ENCODE results near the gene DYNLT5. TPM values are rescaled to one million over a fixed set of nuclear protein-coding genes. Genes with fewer than 3 reads are reported as not detected.

The DYNLT5 gene
- not detected in 2 replicates for total RNA-seq (2021)
- not detected for Bru-seq, nascent RNA
- not detected for BruChase-seq, experiment 1, labeled RNA remaining after a 2-hour chase
- BruChase-seq, experiment 2, labeled RNA remaining after a 6-hour chase, result not detected
- long read RNA-seq, result 0 reads

GRCh38 chr1:66752000-66752592 is at the start of gene DYNLT5:
Gene DYNLT5 (plus strand): TSS chr1:66752459. CDS start chr1:66754659, 2,200 bp downstream.
- Histone ChIP-seq H3K4me3 (no peak within 1 kb of the TSS), H3F3A (ENCODE audit: insufficient read depth, low read depth) (no peaks in the 10 kb centered on the region), H3K9me2 (ENCODE audit: insufficient read depth) (no peaks in the 10 kb centered on the region), H4K20me1 (ENCODE audit: insufficient read depth) (no peaks in the 10 kb centered on the region), H3K79me2 (ENCODE audit: low read depth) (no peaks in the 10 kb centered on the region), H3K4me1 (replicated peaks; ENCODE audit: insufficient read depth) (no peaks in the 10 kb centered on the region), H3K36me3 (ENCODE audit: low read depth) (no peaks in the 10 kb centered on the region), H3K9me3 (ENCODE audit: insufficient read depth, low read depth) (no peaks in the 10 kb centered on the region), H3K4me2 (no peak within 1 kb of the TSS), H3K27ac (no peak within 1 kb of the TSS), H2AFZ (no peak within 1 kb of the TSS; the same call in 1 of the 2 replicates), H3K27me3 (ENCODE audit: insufficient read depth, low read depth) (no peaks in the 10 kb centered on the region)
- no peak for DNase-seq
- ChIA-PET CTCF (no interaction called here), POLR2A (ENCODE audit: unreplicated experiment) (no interaction called here)
- no TSS peak for BruUV-seq (replicated peaks)
- TF ChIP-seq CTCF (conservative IDR thresholded peaks at IDR 0.05), result no peak
- no peak for TF ChIP-seq EZH2 (IDR thresholded peaks at IDR 0.05; ENCODE audit: low read depth)
- intact Hi-C loops (cut with micrococcal nuclease; ENCODE audit: unreplicated experiment), result no loop called here

- H3K4me3 ChIP-seq, result no peak overlapping the region
- no peaks in the 10 kb centered on the region for H3K9me2 ChIP-seq (ENCODE audit: insufficient read depth)
- ChIA-PET POLR2A (ENCODE audit: unreplicated experiment) (no interaction called here), CTCF (no interaction called here)
- H2AFZ ChIP-seq, result no peak overlapping the region
- H3K4me2 ChIP-seq, result no peak overlapping the region
- H3K9me3 ChIP-seq (ENCODE audit: insufficient read depth, low read depth), result no peaks in the 10 kb centered on the region
- TF ChIP-seq EZH2 (IDR thresholded peaks at IDR 0.05; ENCODE audit: low read depth) (no peak), CTCF (conservative IDR thresholded peaks at IDR 0.05) (no peak)
- no peak overlapping the region for H3K27ac ChIP-seq
- intact Hi-C loops (cut with micrococcal nuclease; ENCODE audit: unreplicated experiment), result no loop called here
- DNase-seq, result no peak
- no peaks in the 10 kb centered on the region for H3K27me3 ChIP-seq (ENCODE audit: insufficient read depth, low read depth)
- 0 out of 2 replicates have a peak, but pooled peaks cover 3% of the 10 kb centered on the region for H3K4me1 ChIP-seq (replicated peaks; ENCODE audit: insufficient read depth)
- H4K20me1 ChIP-seq (ENCODE audit: insufficient read depth), result no peaks in the 10 kb centered on the region
- no TSS peak for BruUV-seq (replicated peaks)
- no peaks in the 10 kb centered on the region for H3F3A ChIP-seq (ENCODE audit: insufficient read depth, low read depth)
- H3K36me3 ChIP-seq (ENCODE audit: low read depth), result no peaks in the 10 kb centered on the region
- H3K79me2 ChIP-seq (ENCODE audit: low read depth), result no peaks in the 10 kb centered on the region
Measured at GRCh38 chr1:66704177-66704875, 47.9 kb upstream of the DYNLT5 start.

GRCh38 chr1:66705110-66705509 is 47.1 kb upstream of the DYNLT5 start:
- Histone ChIP-seq H3K36me3 (ENCODE audit: low read depth) (no peaks in the 10 kb centered on the region), H3K4me2 (no peak overlapping the region), H3K27ac (no peak overlapping the region), H2AFZ (no peak overlapping the region), H3K4me3 (no peak overlapping the region), H3K9me2 (ENCODE audit: insufficient read depth) (no peaks in the 10 kb centered on the region), H3K79me2 (ENCODE audit: low read depth) (no peaks in the 10 kb centered on the region), H3K9me3 (ENCODE audit: insufficient read depth, low read depth) (no peaks in the 10 kb centered on the region), H3K27me3 (ENCODE audit: insufficient read depth, low read depth) (no peaks in the 10 kb centered on the region), H3K4me1 (replicated peaks; ENCODE audit: insufficient read depth) (no peaks in the 10 kb centered on the region), H3F3A (ENCODE audit: insufficient read depth, low read depth) (no peaks in the 10 kb centered on the region), H4K20me1 (ENCODE audit: insufficient read depth) (no peaks in the 10 kb centered on the region)
- POLR2A ChIA-PET (ENCODE audit: unreplicated experiment), result no interaction called here
- BruUV-seq (replicated peaks), result no TSS peak
- DNase-seq, result no peak
- TF ChIP-seq CTCF (conservative IDR thresholded peaks at IDR 0.05), result no peak
- no peak for TF ChIP-seq EZH2 (IDR thresholded peaks at IDR 0.05; ENCODE audit: low read depth)
- CTCF ChIA-PET, result no interaction called here
- intact Hi-C loops (cut with micrococcal nuclease; ENCODE audit: unreplicated experiment), result no loop called here
